ENCODE data around the gene P3H1. TPM values are rescaled to one million over a fixed set of nuclear protein-coding genes. Genes with fewer than 3 reads are reported as not detected.
A peak's percentile ranks its signal among the peaks of the same experiment; 100 is the strongest.

The P3H1 gene
- total and polyA plus RNA-seq, 9 donors = 22.5 to 47.0 (median 39.4) TPM

DNA sequence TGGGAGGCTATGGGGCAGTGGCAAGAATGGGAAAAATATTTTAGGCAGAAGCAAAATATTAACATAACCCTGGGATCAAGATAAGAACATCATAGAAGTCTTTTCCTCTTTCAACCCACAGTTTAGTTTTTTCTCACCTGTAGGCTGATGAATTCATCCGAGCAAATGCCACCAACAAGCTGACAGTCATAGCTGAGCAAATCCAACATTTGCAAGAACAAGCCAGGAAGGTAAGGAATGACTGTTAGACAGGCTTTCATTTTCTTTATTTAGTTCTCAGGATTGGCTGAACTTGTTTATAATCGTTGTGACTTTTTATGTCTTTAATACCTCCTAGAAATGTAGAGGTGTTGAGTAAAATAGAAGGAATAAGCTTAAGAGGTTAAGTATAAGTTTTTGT, 6.6 kb upstream of the P3H1 start:
- Histone ChIP-seq H3K27ac (no peak overlapping the region), H3K9me3 (no peaks in the 10 kb centered on the region), H3K27me3 (no peaks in the 10 kb centered on the region), H3K4me1 (ENCODE audit: insufficient read depth) (peaks cover 3% of the 10 kb centered on the region), H3K36me3 (no peaks in the 10 kb centered on the region), H3K4me3 (no peak overlapping the region)
- intact Hi-C loops (cut with DNase I) = loop anchor here in 1 of 4 donors (10.0 kb wide), 1 partner anchor 291 kb away; no protein-coding TSS in a partner anchor
- TF ChIP-seq, protein P1, sequence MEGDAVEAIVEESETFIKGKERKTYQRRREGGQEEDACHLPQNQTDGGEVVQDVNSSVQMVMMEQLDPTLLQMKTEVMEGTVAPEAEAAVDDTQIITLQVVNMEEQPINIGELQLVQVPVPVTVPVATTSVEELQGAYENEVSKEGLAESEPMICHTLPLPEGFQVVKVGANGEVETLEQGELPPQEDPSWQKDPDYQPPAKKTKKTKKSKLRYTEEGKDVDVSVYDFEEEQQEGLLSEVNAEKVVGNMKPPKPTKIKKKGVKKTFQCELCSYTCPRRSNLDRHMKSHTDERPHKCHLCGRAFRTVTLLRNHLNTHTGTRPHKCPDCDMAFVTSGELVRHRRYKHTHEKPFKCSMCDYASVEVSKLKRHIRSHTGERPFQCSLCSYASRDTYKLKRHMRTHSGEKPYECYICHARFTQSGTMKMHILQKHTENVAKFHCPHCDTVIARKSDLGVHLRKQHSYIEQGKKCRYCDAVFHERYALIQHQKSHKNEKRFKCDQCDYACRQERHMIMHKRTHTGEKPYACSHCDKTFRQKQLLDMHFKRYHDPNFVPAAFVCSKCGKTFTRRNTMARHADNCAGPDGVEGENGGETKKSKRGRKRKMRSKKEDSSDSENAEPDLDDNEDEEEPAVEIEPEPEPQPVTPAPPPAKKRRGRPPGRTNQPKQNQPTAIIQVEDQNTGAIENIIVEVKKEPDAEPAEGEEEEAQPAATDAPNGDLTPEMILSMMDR (IDR thresholded peaks at IDR 0.05) = no peak
- TF ChIP-seq EP300 (IDR thresholded peaks at IDR 0.05) = no peak
- no peak for TF ChIP-seq POLR2A (IDR thresholded peaks at IDR 0.05)
- 46 to 48% (median 48%) methylated on average over 2 of the region's 2 CpGs for WGBS, 3 donors
- no peak for DNase-seq

DNA sequence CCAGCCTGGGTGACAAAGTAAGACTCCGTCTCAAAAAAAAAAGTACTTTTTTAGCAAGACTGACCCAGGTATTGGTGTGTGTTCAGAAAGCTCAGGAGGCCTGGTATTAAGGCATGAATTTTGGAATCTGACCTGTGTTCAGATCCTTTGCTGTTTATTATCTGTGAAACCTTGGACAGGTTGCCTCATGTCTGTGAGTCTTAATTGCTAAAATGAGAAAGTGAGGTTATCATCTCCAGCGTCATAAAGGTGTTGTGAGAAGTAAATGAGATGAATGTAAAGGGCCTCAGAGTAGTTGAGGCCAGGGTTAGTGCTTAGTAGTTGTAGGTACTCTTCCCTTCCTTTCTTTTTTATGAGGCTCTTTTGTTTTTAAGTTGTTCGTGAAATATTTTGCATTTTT, 3.0 kb upstream of the P3H1 start:
- WGBS, 3 donors = 72 to 86% (median 76%) methylated on average over 3 of the region's 3 CpGs
- H3K27me3 ChIP-seq = no peaks in the 10 kb centered on the region
- DNase-seq = no peak
- H3K4me1 ChIP-seq (ENCODE audit: insufficient read depth) = peaks cover 7% of the 10 kb centered on the region
- H3K36me3 ChIP-seq = no peaks in the 10 kb centered on the region
- no peak overlapping the region for H3K27ac ChIP-seq
- no peak overlapping the region for H3K4me3 ChIP-seq
- TF ChIP-seq POLR2A (IDR thresholded peaks at IDR 0.05) (no peak), EP300 (IDR thresholded peaks at IDR 0.05) (no peak)
- TF ChIP-seq, protein P1 (IDR thresholded peaks at IDR 0.05) = no peak
- intact Hi-C loops (cut with DNase I) = loop anchor here in 3 of 4 donors (10.0 kb wide), 4 partner anchors 45 to 295 kb away; partner anchors contain the start of genes YBX1 (in 2 of the 3), ERMAP (in 1 of the 3) and SVBP (in 1 of the 3)
- no peaks in the 10 kb centered on the region for H3K9me3 ChIP-seq

DNA sequence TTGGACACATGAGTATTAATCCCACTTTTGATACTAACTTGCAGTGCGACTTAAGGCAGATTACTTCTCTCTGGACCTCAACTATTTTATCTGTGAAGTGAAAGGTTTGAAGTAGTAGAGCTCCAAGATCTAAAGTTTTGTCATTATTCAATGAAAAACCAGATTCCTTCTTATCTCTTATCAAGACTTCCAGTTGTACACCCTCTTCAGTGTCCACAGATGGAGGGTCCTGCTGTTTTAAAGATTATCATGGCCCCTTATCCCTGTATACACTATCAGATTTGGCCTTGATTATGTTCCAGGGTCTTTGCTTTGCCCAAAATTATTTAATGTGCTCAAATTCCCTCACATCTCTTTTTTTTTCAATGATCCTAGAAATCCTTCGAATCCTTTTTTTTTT, 1.3 kb upstream of the P3H1 start:
- no peak overlapping the region for H3K27ac ChIP-seq
- H3K9me3 ChIP-seq = no peaks in the 10 kb centered on the region
- 71 to 79% (median 72%) methylated on average over 2 of the region's 2 CpGs for WGBS, 3 donors
- TF ChIP-seq EP300 (IDR thresholded peaks at IDR 0.05) (no peak), POLR2A (IDR thresholded peaks at IDR 0.05) (no peak)
- DNase-seq = no peak
- H3K4me3 ChIP-seq = peak overlapping the region; percentile 81
- intact Hi-C loops (cut with DNase I) = loop anchor here in 3 of 4 donors (10.0 kb wide), 3 partner anchors 47 to 157 kb away; partner anchors contain the start of genes YBX1 (in 2 of the 3), ERMAP (in 1 of the 3) and SVBP (in 1 of the 3)
- peaks cover 11% of the 10 kb centered on the region for H3K4me1 ChIP-seq (ENCODE audit: insufficient read depth)
- H3K27me3 ChIP-seq = no peaks in the 10 kb centered on the region
- H3K36me3 ChIP-seq = no peaks in the 10 kb centered on the region

DNA sequence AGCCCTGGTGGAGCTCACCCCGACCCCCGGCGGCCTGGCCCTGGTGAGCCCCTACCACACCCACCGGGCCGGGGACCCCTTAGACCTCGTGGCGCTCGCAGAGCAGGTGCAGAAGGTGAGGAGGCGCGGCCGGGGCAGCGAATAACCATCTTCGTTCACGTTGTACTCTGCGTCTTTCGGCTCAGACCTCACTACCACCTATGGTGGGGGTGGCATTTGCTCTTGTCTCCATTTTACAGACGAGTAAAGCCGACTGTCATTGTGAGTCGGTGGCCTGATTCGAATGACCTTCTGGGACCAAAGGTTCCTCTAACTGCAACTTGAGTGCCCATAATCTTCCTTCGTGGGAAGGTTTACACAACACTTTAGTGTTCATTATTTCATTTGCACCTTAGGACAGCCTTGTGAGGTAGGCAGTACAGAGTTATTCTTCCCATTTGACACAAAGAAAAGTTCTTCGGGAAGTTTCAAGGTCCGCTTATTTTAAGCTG, 727 bp upstream of the P3H1 start:
- DNase-seq = no peak
- TF ChIP-seq POLR2A (IDR thresholded peaks at IDR 0.05) (no peak), EP300 (IDR thresholded peaks at IDR 0.05) (no peak)
- TF ChIP-seq, protein P1 (IDR thresholded peaks at IDR 0.05) = no peak
- 0 to 2% (median 1%) methylated on average over 21 to 23 of the region's 23 CpGs for WGBS, 3 donors
- H3K9me3 ChIP-seq = no peaks in the 10 kb centered on the region
- intact Hi-C loops (cut with DNase I) = loop anchor here in 3 of 4 donors (10.0 kb wide), 3 partner anchors 47 to 157 kb away; partner anchors contain the start of genes YBX1 (in 2 of the 3), ERMAP (in 1 of the 3) and SVBP (in 1 of the 3)
- H3K36me3 ChIP-seq = no peaks in the 10 kb centered on the region
- H3K4me1 ChIP-seq (ENCODE audit: insufficient read depth) = peaks cover 11% of the 10 kb centered on the region
- H3K27ac ChIP-seq = peak overlapping the region; percentile 72 to 78
- H3K27me3 ChIP-seq = no peaks in the 10 kb centered on the region
- H3K4me3 ChIP-seq = peak overlapping the region; percentile 81

Data from ovary (tissue), 9 donors.